Measurements from ENCODE around the gene COA4.

DNA sequence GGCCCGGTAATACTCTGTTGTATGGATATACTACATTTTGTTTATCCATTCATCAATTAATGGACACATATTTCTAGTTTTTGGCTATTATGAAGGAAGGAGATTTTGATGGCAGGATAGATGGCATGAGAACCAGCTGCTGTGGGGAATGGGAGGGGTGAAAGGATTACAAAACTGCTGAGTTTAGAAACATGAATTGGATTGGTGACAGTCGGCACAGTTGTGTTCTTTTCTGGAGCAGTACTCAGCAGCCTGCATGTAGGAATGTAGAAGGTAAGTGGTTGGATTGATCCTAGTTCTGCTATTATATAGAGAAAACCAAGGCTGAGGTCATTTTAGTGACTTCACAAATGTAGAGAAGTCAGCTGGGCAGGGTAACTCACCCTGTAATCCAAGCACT, 7.2 kb upstream of the COA4 start:
- TF ChIP-seq, protein P1, sequence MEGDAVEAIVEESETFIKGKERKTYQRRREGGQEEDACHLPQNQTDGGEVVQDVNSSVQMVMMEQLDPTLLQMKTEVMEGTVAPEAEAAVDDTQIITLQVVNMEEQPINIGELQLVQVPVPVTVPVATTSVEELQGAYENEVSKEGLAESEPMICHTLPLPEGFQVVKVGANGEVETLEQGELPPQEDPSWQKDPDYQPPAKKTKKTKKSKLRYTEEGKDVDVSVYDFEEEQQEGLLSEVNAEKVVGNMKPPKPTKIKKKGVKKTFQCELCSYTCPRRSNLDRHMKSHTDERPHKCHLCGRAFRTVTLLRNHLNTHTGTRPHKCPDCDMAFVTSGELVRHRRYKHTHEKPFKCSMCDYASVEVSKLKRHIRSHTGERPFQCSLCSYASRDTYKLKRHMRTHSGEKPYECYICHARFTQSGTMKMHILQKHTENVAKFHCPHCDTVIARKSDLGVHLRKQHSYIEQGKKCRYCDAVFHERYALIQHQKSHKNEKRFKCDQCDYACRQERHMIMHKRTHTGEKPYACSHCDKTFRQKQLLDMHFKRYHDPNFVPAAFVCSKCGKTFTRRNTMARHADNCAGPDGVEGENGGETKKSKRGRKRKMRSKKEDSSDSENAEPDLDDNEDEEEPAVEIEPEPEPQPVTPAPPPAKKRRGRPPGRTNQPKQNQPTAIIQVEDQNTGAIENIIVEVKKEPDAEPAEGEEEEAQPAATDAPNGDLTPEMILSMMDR (IDR thresholded peaks at IDR 0.05): no peak
- TF ChIP-seq EZH2 (IDR thresholded peaks at IDR 0.05; ENCODE audit: borderline replicate concordance, insufficient read depth, low read depth, low read length, poor library complexity, severe bottlenecking): no peak
